Measurements from ENCODE around the gene GOLGA7B.
"Not testable (repeated sequence)": the region's sequence is repeated elsewhere in the genome, so short reads cannot be mapped to it uniquely, and the experiment has no call there.

Gene GOLGA7B

GRCh38 chr10:97842656-97843280 is 6.9 kb upstream of the GOLGA7B start:
- no peaks in the 10 kb centered on the region for H3K36me3 Mint-ChIP-seq (ENCODE audit: insufficient read depth)
- no peak for ATAC-seq (replicated peaks)
- H3K4me3 Mint-ChIP-seq, result no peak overlapping the region
- no peak for DNase-seq
- H3K9me3 Mint-ChIP-seq, result no peaks in the 10 kb centered on the region
- peak overlapping the region in 1 of 2 donors; percentile 56 for H3K27ac Mint-ChIP-seq
- no peaks in the 10 kb centered on the region for H3K27me3 Mint-ChIP-seq
- H3K4me1 Mint-ChIP-seq (ENCODE audit: low read depth in 2 of 2), result peaks cover 8% of the 10 kb centered on the region in 2 donors

- ATAC-seq (replicated peaks) (no peak), DNase-seq (no peak)
- H3K4me3 Mint-ChIP-seq, result no peak overlapping the region
- no peaks in the 10 kb centered on the region for H3K9me3 Mint-ChIP-seq
- H3K27me3 Mint-ChIP-seq, result no peaks in the 10 kb centered on the region
- peaks cover 8 to 9% of the 10 kb centered on the region in 2 donors for H3K4me1 Mint-ChIP-seq (ENCODE audit: low read depth in 2 of 2)
- H3K27ac Mint-ChIP-seq, result peak overlapping the region in 1 of 2 donors; percentile 56
- no peaks in the 10 kb centered on the region for H3K36me3 Mint-ChIP-seq (ENCODE audit: insufficient read depth)
These were observed 6.4 kb upstream of the GOLGA7B start for GRCh38 chr10:97843281-97843671.

GRCh38 chr10:97843972-97844371 is 5.7 kb upstream of the GOLGA7B start:
- H3K27ac Mint-ChIP-seq; H3K36me3 Mint-ChIP-seq (ENCODE audit: insufficient read depth); H3K27me3 Mint-ChIP-seq; H3K9me3 Mint-ChIP-seq; ATAC-seq (replicated peaks); DNase-seq; H3K4me3 Mint-ChIP-seq: not testable (repeated sequence)
- peaks cover 8 to 12% of the 10 kb centered on the region in 2 donors for H3K4me1 Mint-ChIP-seq (ENCODE audit: low read depth in 2 of 2)

GRCh38 chr10:97844678-97845077 is 5.0 kb upstream of the GOLGA7B start:
- Mint-ChIP-seq H3K36me3 (ENCODE audit: insufficient read depth) (peaks cover 3% of the 10 kb centered on the region), H3K27me3 (no peaks in the 10 kb centered on the region), H3K4me3 (no peak overlapping the region), H3K9me3 (no peaks in the 10 kb centered on the region), H3K27ac (no peak overlapping the region), H3K4me1 (ENCODE audit: low read depth in 2 of 2) (peaks cover 12 to 15% of the 10 kb centered on the region in 2 donors)
- DNase-seq (no peak), ATAC-seq (replicated peaks) (no peak)

- H3K4me3 Mint-ChIP-seq, result peak overlapping the region; percentile 89 to 97
- peak; percentile 15 for ATAC-seq (replicated peaks)
- peaks cover 3% of the 10 kb centered on the region for H3K36me3 Mint-ChIP-seq (ENCODE audit: insufficient read depth)
- H3K27ac Mint-ChIP-seq, result peak overlapping the region; percentile 63 to 86
- H3K4me1 Mint-ChIP-seq (ENCODE audit: low read depth in 2 of 2), result peaks cover 34% of the 10 kb centered on the region in 2 donors
- no peaks in the 10 kb centered on the region for H3K27me3 Mint-ChIP-seq
- no peak for DNase-seq
- H3K9me3 Mint-ChIP-seq, result no peaks in the 10 kb centered on the region
These were observed 448 bp upstream of the GOLGA7B start for GRCh38 chr10:97849103-97849686.

- Mint-ChIP-seq H3K27ac (peak overlapping the region in 1 of 2 donors; percentile 74), H3K27me3 (no peaks in the 10 kb centered on the region), H3K4me1 (ENCODE audit: low read depth in 2 of 2) (peaks cover 37 to 39% of the 10 kb centered on the region in 2 donors), H3K9me3 (no peaks in the 10 kb centered on the region), H3K4me3 (peak overlapping the region; percentile 83 to 88), H3K36me3 (ENCODE audit: insufficient read depth) (peaks cover 3% of the 10 kb centered on the region)
- ATAC-seq (replicated peaks) (peak; percentile 18), DNase-seq (peak in 2 of 3 experiments; percentile 8 to 16)
These were observed 803 bp downstream of the GOLGA7B start for GRCh38 chr10:97850446-97850845.

GRCh38 chr10:97851341-97852001 is 1.8 kb downstream of the GOLGA7B start:
- ATAC-seq (replicated peaks) (peak; percentile 15), DNase-seq (no peak)
- H3K4me3 Mint-ChIP-seq, result peak overlapping the region; percentile 83 to 88
- peaks cover 37 to 39% of the 10 kb centered on the region in 2 donors for H3K4me1 Mint-ChIP-seq (ENCODE audit: low read depth in 2 of 2)
- H3K9me3 Mint-ChIP-seq, result no peaks in the 10 kb centered on the region
- H3K27ac Mint-ChIP-seq, result peak overlapping the region in 1 of 2 donors; percentile 87
- H3K36me3 Mint-ChIP-seq (ENCODE audit: insufficient read depth), result peaks cover 3% of the 10 kb centered on the region
- H3K27me3 Mint-ChIP-seq, result no peaks in the 10 kb centered on the region

GRCh38 chr10:97852277-97852676 is 2.6 kb downstream of the GOLGA7B start:
- no peaks in the 10 kb centered on the region for H3K9me3 Mint-ChIP-seq
- peak overlapping the region in 1 of 2 donors; percentile 87 for H3K27ac Mint-ChIP-seq
- peaks cover 3% of the 10 kb centered on the region for H3K36me3 Mint-ChIP-seq (ENCODE audit: insufficient read depth)
- DNase-seq, result no peak
- H3K4me1 Mint-ChIP-seq (ENCODE audit: low read depth in 2 of 2), result peaks cover 37 to 39% of the 10 kb centered on the region in 2 donors
- no peaks in the 10 kb centered on the region for H3K27me3 Mint-ChIP-seq
- ATAC-seq (replicated peaks), result no peak
- peak overlapping the region; percentile 37 to 88 for H3K4me3 Mint-ChIP-seq

- peaks cover 38 to 42% of the 10 kb centered on the region in 2 donors for H3K4me1 Mint-ChIP-seq (ENCODE audit: low read depth in 2 of 2)
- peak overlapping the region in 1 of 2 donors; percentile 33 for H3K4me3 Mint-ChIP-seq
- no peaks in the 10 kb centered on the region for H3K9me3 Mint-ChIP-seq
- H3K27ac Mint-ChIP-seq, result peak overlapping the region in 1 of 2 donors; percentile 46
- no peak for ATAC-seq (replicated peaks)
- H3K27me3 Mint-ChIP-seq, result no peaks in the 10 kb centered on the region
- no peak for DNase-seq
- H3K36me3 Mint-ChIP-seq (ENCODE audit: insufficient read depth), result peaks cover 3% of the 10 kb centered on the region
These were observed 3.3 kb downstream of the GOLGA7B start for GRCh38 chr10:97852840-97853405.

GRCh38 chr10:97854743-97855142 is 5.1 kb downstream of the GOLGA7B start:
- Mint-ChIP-seq H3K27ac (no peak overlapping the region), H3K9me3 (no peaks in the 10 kb centered on the region), H3K4me1 (ENCODE audit: low read depth in 2 of 2) (peaks cover 34 to 38% of the 10 kb centered on the region in 2 donors), H3K27me3 (no peaks in the 10 kb centered on the region), H3K36me3 (ENCODE audit: insufficient read depth) (no peaks in the 10 kb centered on the region), H3K4me3 (no peak overlapping the region)
- ATAC-seq (replicated peaks) (no peak), DNase-seq (no peak)

- peak; percentile 45 for ATAC-seq (replicated peaks)
- Mint-ChIP-seq H3K4me1 (ENCODE audit: low read depth in 2 of 2) (peaks cover 9 to 16% of the 10 kb centered on the region in 2 donors), H3K36me3 (ENCODE audit: insufficient read depth) (no peaks in the 10 kb centered on the region), H3K9me3 (no peaks in the 10 kb centered on the region), H3K27me3 (no peaks in the 10 kb centered on the region), H3K4me3 (no peak overlapping the region), H3K27ac (no peak overlapping the region)
- DNase-seq, result no peak
These were observed 8.4 kb downstream of the GOLGA7B start for GRCh38 chr10:97858001-97858439.

GRCh38 chr10:97861097-97861750 is 11.6 kb downstream of the GOLGA7B start:
- no peak overlapping the region for H3K4me3 Mint-ChIP-seq
- no peaks in the 10 kb centered on the region for H3K36me3 Mint-ChIP-seq (ENCODE audit: insufficient read depth)
- peaks cover 9 to 11% of the 10 kb centered on the region in 2 donors for H3K4me1 Mint-ChIP-seq (ENCODE audit: low read depth in 2 of 2)
- H3K9me3 Mint-ChIP-seq, result no peaks in the 10 kb centered on the region
- H3K27me3 Mint-ChIP-seq, result no peaks in the 10 kb centered on the region
- DNase-seq (no peak), ATAC-seq (replicated peaks) (no peak)
- H3K27ac Mint-ChIP-seq, result no peak overlapping the region

GRCh38 chr10:97861924-97862323 is 12.3 kb downstream of the GOLGA7B start:
- no peak for DNase-seq
- Mint-ChIP-seq H3K27ac (no peak overlapping the region), H3K36me3 (ENCODE audit: insufficient read depth) (no peaks in the 10 kb centered on the region), H3K9me3 (no peaks in the 10 kb centered on the region), H3K4me1 (ENCODE audit: low read depth in 2 of 2) (peaks cover 10 to 14% of the 10 kb centered on the region in 2 donors), H3K27me3 (no peaks in the 10 kb centered on the region), H3K4me3 (no peak overlapping the region)
- ATAC-seq (replicated peaks), result no peak

All from effector memory CD8-positive, alpha-beta T cell (primary cell).